T1000 (cell line): ENCODE measurements around the gene TENT4A.

Source experiments
- DNase-seq: peaks from one replicate; lab custom pipeline; 2025; ENCODE audit warnings: mixed read lengths; lab: John Stamatoyannopoulos, UW

Gene TENT4A

DNA sequence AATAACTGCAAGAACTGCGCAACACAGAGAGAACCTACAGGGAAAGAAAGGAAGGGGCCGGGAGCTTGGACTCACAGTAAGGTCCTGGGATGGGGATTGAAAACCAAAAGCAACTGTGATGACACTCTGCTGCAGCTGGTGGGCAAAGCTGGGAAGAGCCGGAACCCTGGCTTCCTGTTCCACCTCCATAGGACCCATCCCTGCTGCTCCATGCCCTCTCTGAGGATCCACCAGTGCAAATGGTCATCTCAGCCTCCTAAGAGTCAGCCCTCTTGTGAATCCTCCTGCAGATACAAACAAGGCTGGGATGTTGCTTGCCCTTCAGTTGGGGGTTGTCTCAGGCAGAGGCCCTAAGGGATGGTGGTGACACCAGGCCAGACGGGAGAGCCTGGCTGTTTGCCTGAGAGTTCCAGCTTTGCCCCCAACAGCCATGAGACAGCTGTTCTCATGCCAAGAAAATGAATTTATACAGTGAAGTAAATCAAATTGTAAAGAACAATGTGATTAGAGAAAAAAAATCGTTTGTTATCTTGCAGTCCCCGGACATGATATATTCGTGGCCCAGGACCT lies 90.8 kb downstream of the TENT4A start:
- no peak for DNase-seq

- no peak for DNase-seq
Observed at GRCh38 chr5:6804766-6805501, 91.7 kb downstream of the TENT4A start.

- no peak for DNase-seq
Observed at GRCh38 chr5:6805841-6806240, 92.6 kb downstream of the TENT4A start.
